OCI-LY1 (cell line): ENCODE results near the gene ARHGAP32.

Experiments
- H2AFZ ChIP-seq: fragments of 200-600 bp; sonication (generic), shearing (Covaris generic); 2 replicates; pipeline ENCODE4 v1.6.0; 2014; ENCODE audit warnings: antibody characterized with exemption, mild to moderate bottlenecking, low read length
- H3F3A ChIP-seq: fragments of 200-600 bp; sonication (generic), shearing (Covaris generic); 2 replicates; pipeline ENCODE4 v1.6.0; 2014; ENCODE audit warnings: mild to moderate bottlenecking, antibody characterized with exemption, low read length, moderate library complexity; ENCODE audit not compliant: insufficient read depth
- H3K27ac ChIP-seq: fragments of 200-600 bp; sonication (generic); 2 replicates; pipeline ENCODE4 v1.5.1; 2014; ENCODE audit warnings: low read length, mixed run types, mild to moderate bottlenecking, low read depth; ENCODE audit not compliant: poor library complexity, severe bottlenecking
- H3K27me3 ChIP-seq: fragments of 200-600 bp; sonication (generic); 2 replicates; pipeline ENCODE4 v1.6.0; 2014; ENCODE audit warnings: antibody characterized with exemption, mild to moderate bottlenecking, low read length, moderate library complexity; ENCODE audit not compliant: insufficient read depth
- H3K36me3 ChIP-seq: fragments of 200-600 bp; sonication (generic); 2 replicates; pipeline ENCODE4 v1.6.1; 2014; ENCODE audit warnings: mild to moderate bottlenecking, antibody characterized with exemption, low read length, moderate library complexity, mixed read lengths; ENCODE audit not compliant: insufficient read depth
- H3K4me1 ChIP-seq: fragments of 200-600 bp; sonication (generic); 2 replicates; pipeline ENCODE4 v1.5.1; 2014; ENCODE audit warnings: mild to moderate bottlenecking, low read length, moderate library complexity; ENCODE audit not compliant: insufficient read depth, severe bottlenecking
- H3K4me2 ChIP-seq: fragments of 200-600 bp; sonication (generic), shearing (Covaris generic); 2 replicates; pipeline ENCODE4 v1.6.1; 2014; ENCODE audit warnings: low read length
- H3K4me3 ChIP-seq: fragments of 200-600 bp; sonication (generic); 2 replicates; pipeline ENCODE4 v1.5.1; 2014; ENCODE audit warnings: low read length, low read depth, mild to moderate bottlenecking, mixed read lengths; ENCODE audit not compliant: poor library complexity, severe bottlenecking
- H3K79me2 ChIP-seq: fragments of 200-600 bp; shearing (Covaris generic); 2 replicates; pipeline ENCODE4 v1.6.1; 2016; ENCODE audit warnings: mixed run types, low read length, mixed read lengths; ENCODE audit not compliant: insufficient read depth
- H3K9ac ChIP-seq: fragments of 200-600 bp; sonication (generic), shearing (Covaris generic); 2 replicates; pipeline ENCODE4 v1.6.1; 2014; ENCODE audit warnings: mild to moderate bottlenecking, low read length, mixed read lengths
- H3K9me2 ChIP-seq: fragments of 200-600 bp; sonication (generic), shearing (Covaris generic); 2 replicates; pipeline ENCODE4 v1.6.1; 2014; ENCODE audit warnings: low read depth, mild to moderate bottlenecking, low read length, mixed read lengths
- H3K9me3 ChIP-seq: fragments of 200-600 bp; shearing (Covaris generic); 2 replicates; pipeline ENCODE4 v1.6.1; 2014; ENCODE audit warnings: low read length, mixed read lengths
- H4K20me1 ChIP-seq: fragments of 200-600 bp; sonication (generic), shearing (Covaris generic); 2 replicates; pipeline ENCODE4 v1.6.0; 2016; ENCODE audit warnings: mild to moderate bottlenecking, low read length; ENCODE audit not compliant: insufficient read depth
- CTCF ChIP-seq: fragments of 200-600 bp; sonication (generic), shearing (Covaris generic); IDR thresholded peaks from 2 replicates; pipeline ENCODE4 v1.5.1; 2017; ENCODE audit warnings: mild to moderate bottlenecking, antibody characterized with exemption, low read length, moderate library complexity, mixed read lengths
- EZH2 ChIP-seq: fragments of 200-600 bp; sonication (generic), shearing (Covaris generic); IDR thresholded peaks from 2 replicates; pipeline ENCODE4 v1.8.0; 2017; ENCODE audit warnings: borderline replicate concordance, mixed run types, mild to moderate bottlenecking, antibody characterized with exemption, low read length, moderate library complexity, mixed read lengths

ARHGAP32 gene

GRCh38 chr11:128985880-128986279, 206.2 kb downstream of the ARHGAP32 start:
- no peak overlapping the region for H3K9ac ChIP-seq
- H3K9me3 ChIP-seq = no peaks in the 10 kb centered on the region
- H3K27me3 ChIP-seq = no peaks in the 10 kb centered on the region
- no peak overlapping the region for H3K4me2 ChIP-seq
- H4K20me1 ChIP-seq = no peaks in the 10 kb centered on the region
- no peak for TF ChIP-seq CTCF
- TF ChIP-seq EZH2 = no peak
- no peaks in the 10 kb centered on the region for H3K79me2 ChIP-seq
- H3K4me3 ChIP-seq = no peak overlapping the region
- no peak overlapping the region for H2AFZ ChIP-seq
- H3K4me1 ChIP-seq = no peaks in the 10 kb centered on the region
- H3K27ac ChIP-seq = no peak overlapping the region
- H3K9me2 ChIP-seq = no peaks in the 10 kb centered on the region
- no peaks in the 10 kb centered on the region for H3K36me3 ChIP-seq
- H3F3A ChIP-seq = no peaks in the 10 kb centered on the region

GRCh38 chr11:128983023-128983422, 209.1 kb downstream of the ARHGAP32 start:
- no peak overlapping the region for H3K4me2 ChIP-seq
- no peaks in the 10 kb centered on the region for H3K9me3 ChIP-seq
- no peaks in the 10 kb centered on the region for H3K79me2 ChIP-seq
- no peaks in the 10 kb centered on the region for H3K4me1 ChIP-seq
- H2AFZ ChIP-seq = no peak overlapping the region
- TF ChIP-seq CTCF (no peak), EZH2 (no peak)
- no peak overlapping the region for H3K27ac ChIP-seq
- no peaks in the 10 kb centered on the region for H3F3A ChIP-seq
- H3K36me3 ChIP-seq = no peaks in the 10 kb centered on the region
- H4K20me1 ChIP-seq = no peaks in the 10 kb centered on the region
- H3K4me3 ChIP-seq = no peak overlapping the region
- H3K9me2 ChIP-seq = no peaks in the 10 kb centered on the region
- no peak overlapping the region for H3K9ac ChIP-seq
- H3K27me3 ChIP-seq = no peaks in the 10 kb centered on the region

- Histone ChIP-seq H3K4me1 (no peaks in the 10 kb centered on the region), H3K79me2 (no peaks in the 10 kb centered on the region), H3K27me3 (no peaks in the 10 kb centered on the region), H3K4me2 (no peak overlapping the region), H3K9me3 (no peaks in the 10 kb centered on the region), H3K27ac (no peak overlapping the region), H4K20me1 (no peaks in the 10 kb centered on the region), H3K36me3 (no peaks in the 10 kb centered on the region), H3K9me2 (no peaks in the 10 kb centered on the region), H3F3A (no peaks in the 10 kb centered on the region), H3K9ac (no peak overlapping the region), H3K4me3 (no peak overlapping the region), H2AFZ (no peak overlapping the region)
- TF ChIP-seq CTCF (no peak), EZH2 (no peak)
Measured at GRCh38 chr11:128981254-128981653, 210.9 kb downstream of the ARHGAP32 start.
